Sigmoid colon (tissue), 4 donors: Measurements from ENCODE around the gene YAP1.

Experiments
- POLR2A ChIP-seq, 2 donors: fragments of 450-650 bp; IDR thresholded peaks; one replicate each; pipeline ENCODE4 v1.6.1; 2016; ENCODE audit warnings: antibody characterized with exemption in 2 of 2, mild to moderate bottlenecking in 2 of 2, moderate library complexity in 2 of 2
- POLR2AphosphoS5 ChIP-seq, 4 donors: sonication (generic); formaldehyde crosslinking; IDR thresholded peaks; one replicate each; pipeline ENCODE4 v1.6.1; 2017; ENCODE audit warnings: antibody characterized with exemption in 4 of 4
- TF ChIP-seq, protein P1 (sequence below), 4 experiments: fragments of 450-650 bp in 3 of 4; fragments of 200-600 bp in 1 of 4; IDR thresholded peaks; one replicate each; pipeline ENCODE4 v1.5.1; 2016 to 2019; ENCODE audit warnings: antibody characterized with exemption in 4 of 4, mild to moderate bottlenecking in 3 of 4, moderate library complexity in 2 of 4

DNA sequence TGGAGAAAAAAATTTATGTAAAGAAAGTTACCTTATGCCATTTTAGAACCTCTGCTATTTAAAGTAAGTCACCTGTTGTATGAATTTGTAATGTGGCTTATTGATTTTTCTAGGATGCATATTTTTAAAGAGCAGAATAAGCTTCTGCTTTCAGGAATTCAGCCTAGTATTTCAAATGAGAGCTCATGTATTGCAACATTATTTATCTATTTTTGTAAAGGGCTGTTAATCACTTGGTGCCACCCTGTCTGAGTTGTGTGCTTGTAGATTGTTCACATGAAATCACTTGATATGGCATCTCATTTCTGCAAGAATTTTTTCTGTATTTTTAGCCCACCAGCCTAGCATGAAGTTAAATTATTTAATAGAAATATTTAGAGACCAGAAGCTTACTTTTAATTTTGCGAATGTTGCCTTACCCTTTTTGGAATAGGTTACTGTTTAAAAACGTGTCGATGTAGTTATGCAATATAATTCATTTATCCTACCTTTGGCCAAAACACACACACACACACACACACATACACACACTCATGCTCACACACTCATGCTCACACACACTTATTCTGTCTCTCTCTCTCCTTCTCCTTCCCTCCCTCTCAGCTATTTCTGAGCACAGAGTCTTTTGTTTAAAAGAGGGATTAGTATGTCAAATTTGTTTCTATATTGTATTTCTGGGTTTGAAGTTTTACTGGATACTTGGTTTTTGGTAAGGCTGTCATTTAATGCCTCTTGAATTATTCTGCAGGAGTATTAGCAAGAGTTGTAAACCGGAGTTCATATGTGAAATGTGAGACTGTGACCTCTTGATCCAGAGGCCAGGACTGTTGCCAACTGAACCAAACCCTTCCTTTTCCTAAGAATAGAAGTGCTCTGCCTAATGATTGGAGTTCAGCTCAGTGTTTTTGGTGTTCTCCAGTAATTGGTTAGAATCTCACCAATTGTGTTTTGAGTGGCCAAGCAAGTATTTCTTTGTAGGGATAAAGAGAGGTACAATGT, 34.4 kb downstream of the YAP1 start:
- TF ChIP-seq, protein P1, sequence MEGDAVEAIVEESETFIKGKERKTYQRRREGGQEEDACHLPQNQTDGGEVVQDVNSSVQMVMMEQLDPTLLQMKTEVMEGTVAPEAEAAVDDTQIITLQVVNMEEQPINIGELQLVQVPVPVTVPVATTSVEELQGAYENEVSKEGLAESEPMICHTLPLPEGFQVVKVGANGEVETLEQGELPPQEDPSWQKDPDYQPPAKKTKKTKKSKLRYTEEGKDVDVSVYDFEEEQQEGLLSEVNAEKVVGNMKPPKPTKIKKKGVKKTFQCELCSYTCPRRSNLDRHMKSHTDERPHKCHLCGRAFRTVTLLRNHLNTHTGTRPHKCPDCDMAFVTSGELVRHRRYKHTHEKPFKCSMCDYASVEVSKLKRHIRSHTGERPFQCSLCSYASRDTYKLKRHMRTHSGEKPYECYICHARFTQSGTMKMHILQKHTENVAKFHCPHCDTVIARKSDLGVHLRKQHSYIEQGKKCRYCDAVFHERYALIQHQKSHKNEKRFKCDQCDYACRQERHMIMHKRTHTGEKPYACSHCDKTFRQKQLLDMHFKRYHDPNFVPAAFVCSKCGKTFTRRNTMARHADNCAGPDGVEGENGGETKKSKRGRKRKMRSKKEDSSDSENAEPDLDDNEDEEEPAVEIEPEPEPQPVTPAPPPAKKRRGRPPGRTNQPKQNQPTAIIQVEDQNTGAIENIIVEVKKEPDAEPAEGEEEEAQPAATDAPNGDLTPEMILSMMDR (IDR thresholded peaks at IDR 0.05) = no peak
- no peak for TF ChIP-seq POLR2A (IDR thresholded peaks at IDR 0.05)
- no peak for TF ChIP-seq POLR2AphosphoS5 (IDR thresholded peaks at IDR 0.05)
